Nucleus accumbens (tissue), 56 donors: ENCODE measurements around the gene VPS41.

Source experiments
- DNase-seq, 56 donors: peaks; one replicate each; lab custom pipeline; 2025; lab: John Stamatoyannopoulos, UW

The VPS41 gene

DNA sequence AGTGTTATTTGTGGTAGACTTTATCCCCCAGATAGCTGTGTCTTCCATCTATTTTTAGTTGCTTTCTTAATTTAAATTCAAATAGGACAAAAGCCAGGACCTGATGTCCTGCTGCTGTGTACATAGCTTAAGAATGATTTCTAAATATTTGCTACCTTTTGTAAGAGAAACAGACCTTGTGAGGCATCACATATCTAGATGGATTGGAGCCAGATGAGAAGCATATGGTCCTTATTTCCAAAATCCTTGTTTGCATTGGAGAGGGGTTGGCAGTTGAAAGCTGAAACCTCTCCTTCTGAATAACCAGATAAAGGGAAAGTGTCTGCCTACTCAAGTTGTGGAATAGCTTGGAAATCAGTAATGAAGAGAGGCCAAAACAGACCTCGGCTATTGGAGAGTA, 227.1 kb downstream of the VPS41 start:
- DNase-seq = no peak

DNA sequence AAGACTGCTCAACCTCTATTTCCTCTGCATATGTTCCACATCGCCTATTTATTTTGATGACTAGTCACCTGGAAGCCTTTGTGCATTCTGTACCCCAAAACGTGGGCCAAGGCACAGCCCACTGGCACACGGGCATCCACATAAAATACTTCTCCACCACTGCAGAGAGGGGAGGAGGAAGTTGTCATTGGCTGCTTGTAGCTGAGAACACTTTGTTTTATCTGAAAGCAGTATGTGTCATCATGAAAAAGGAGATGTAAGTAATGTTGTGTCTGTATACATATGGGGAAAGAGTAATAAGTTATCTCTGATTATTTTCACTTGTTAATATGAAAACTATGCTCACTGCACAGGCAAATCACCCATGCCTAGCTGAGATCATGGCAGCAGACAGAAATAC, 229.6 kb downstream of the VPS41 start:
- no peak for DNase-seq

DNA sequence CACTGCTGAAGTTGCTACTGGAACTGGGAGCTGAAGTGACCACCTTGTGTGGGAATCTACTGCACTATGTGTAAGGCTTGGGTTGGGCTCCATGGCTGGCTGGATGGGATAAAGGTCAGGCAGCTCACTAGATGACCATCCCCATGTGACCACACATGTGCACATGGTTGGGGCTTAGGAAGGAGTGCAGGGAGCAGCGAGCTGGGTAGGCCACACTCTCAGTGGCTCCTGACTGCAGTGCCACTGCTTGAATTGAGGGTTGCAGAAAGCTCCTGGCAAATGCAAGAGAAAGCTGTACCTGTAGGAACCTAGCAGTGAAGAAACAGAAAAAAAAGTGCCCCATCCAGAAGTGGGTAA, 230.3 kb downstream of the VPS41 start:
- no peak for DNase-seq

DNA sequence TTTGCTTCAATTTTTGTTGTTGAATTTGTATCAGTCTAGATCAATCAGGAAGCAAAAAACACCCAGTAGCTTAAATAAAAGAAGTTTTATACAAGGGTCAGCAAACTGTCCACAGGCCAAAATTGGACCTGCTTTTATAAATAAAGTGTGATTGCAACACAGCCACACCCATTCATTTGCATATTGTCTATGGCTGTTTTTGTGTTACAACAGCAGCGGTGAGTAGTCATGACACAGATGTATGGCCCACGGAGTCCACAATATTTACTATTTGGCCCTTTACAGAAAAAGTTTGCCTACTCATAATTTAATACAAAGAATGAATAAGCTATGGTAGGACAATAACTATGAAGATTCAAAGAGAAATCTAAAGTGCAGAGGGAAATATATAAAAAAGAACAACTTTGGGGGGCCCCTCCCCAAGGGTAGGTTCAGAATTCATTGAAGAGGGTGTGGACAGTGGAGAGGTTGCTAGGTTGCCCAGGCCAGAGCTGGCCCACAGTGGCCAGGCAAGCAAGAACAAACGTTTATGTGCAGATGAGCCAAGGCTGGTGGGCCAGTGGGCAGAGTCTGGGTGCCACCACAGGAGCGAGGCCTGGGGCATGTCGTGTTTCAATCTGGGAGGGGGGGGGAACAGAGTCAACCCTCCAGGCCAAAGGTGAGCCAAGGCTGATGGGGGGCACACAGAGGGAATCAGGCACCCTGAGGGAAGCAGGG, 230.9 kb downstream of the VPS41 start:
- no peak for DNase-seq

DNA sequence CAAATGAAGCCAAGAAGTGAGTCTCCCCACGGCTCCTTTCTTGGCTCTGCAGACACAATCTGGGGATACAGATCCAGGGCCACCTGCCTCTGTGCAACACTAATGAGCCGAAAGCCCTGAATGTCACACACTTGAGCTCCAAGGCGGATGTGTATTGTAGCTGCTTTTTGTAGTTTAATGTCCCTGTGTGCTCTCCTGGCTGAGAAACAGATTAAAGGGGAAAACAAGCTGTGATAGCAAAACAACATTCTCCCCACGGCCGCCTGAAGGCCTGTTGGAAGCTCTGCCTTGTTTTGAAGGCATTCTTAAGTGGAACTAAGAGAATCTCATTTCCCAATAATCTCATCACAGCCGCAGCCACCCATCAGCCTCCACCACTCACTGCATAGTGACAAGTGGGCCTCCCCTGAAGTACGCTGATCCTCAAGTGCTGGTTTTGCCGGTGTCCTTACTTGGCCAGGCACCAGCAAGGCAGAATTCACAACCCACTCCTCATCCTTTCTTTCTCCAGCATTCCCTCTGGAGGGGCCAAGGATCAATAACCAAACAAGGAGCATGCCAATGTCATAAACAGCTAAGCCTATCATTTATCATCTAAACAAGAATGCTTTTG, 233.4 kb downstream of the VPS41 start:
- DNase-seq = no peak

DNA sequence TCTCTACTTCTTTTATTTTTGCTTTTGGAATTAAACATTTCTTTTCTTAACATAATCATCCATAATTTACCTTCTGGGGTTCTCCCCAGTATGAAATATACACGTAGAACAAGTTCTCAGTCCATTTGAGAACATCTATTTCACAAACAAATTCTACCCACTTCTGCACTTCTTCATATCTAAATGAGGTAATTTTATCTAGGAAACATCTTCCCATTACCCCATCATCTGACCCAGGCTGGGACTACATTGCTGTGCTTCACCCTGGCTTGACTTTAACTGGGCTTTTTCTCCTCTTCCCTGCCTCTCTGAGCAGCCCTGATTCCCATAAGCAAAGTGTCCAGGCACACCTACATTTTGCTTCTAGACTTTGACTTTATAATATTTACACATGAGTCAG, 234.5 kb downstream of the VPS41 start:
- no peak for DNase-seq

DNA sequence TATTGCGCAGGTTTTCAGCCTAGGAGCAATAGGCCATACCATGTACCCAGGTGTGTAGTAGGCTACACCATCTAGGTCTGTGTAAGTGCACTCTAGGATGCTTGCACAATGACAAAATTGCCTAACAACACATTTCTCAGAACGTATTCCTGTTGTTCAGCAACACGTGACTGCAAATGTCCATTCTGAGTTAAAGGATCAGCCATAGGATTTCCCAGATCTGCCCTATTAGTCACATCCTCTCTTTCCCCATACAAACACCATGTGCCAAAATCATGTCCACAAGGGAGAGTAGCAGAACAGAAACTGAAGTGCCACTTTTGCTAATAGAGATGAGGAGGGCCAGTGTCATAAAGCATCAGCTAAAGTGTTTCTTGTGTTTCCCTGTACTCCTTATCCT, 235.2 kb downstream of the VPS41 start:
- no peak for DNase-seq
